ENCODE data around the gene FKBP4. TPM values are rescaled to one million over a fixed set of nuclear protein-coding genes. Genes with fewer than 3 reads are reported as not detected.

Gene FKBP4
- total RNA-seq, 1 donor from 2014 or later: 100 TPM

DNA sequence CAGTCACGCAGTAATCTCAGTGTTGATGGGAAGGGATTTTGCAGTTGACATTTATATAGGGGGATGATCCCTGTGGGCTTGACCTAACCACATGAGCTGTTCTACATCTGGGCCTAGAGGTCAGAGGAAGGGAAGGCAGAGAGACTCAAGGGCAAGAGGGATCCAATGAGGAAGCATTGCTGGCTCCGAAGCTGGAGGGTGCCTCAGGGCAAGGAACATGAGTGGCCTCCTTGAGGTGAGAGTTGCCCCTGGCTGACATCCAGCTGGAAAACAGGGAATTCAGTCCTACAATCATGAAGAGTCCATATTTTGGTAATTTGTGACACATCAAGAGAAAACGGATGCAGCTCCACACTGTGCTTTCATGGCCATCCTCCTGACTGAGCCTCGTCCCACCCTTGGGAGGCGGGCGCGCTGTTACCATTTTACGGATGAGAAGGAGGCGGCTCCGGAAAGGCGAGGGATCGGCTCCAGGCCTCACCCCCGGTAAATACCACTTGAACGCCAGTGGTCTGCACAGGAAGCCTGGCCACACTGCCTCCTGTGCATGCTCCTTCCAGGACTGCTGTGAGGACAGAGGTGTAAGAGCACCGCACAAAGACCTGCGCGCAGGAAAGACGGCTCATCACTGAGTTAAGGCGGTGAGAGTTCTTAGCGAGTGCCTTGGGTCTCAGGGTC lies 18.5 kb upstream of the FKBP4 start:
- intact Hi-C loops (cut with micrococcal nuclease): no loop called here

DNA sequence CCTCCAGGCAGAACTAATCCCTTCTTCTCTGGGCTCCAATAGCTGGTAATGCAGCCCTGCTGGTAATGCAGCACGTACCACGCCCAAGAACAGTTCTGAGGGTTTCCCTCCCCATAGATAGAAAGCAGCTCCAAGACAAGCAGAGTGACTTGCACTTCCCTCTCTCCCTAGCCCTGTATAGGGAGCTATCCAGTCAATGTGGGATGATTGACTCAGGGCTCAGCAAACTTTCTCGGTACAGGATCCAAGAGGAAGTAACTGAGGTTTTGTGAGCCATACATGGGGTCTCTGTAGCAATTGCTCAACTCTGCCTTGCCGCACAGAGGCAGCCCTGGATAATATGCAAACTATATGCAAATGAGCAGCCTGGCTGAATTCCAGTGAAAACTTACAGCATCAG lies 15.5 kb upstream of the FKBP4 start:
- intact Hi-C loops (cut with micrococcal nuclease): no loop called here

DNA sequence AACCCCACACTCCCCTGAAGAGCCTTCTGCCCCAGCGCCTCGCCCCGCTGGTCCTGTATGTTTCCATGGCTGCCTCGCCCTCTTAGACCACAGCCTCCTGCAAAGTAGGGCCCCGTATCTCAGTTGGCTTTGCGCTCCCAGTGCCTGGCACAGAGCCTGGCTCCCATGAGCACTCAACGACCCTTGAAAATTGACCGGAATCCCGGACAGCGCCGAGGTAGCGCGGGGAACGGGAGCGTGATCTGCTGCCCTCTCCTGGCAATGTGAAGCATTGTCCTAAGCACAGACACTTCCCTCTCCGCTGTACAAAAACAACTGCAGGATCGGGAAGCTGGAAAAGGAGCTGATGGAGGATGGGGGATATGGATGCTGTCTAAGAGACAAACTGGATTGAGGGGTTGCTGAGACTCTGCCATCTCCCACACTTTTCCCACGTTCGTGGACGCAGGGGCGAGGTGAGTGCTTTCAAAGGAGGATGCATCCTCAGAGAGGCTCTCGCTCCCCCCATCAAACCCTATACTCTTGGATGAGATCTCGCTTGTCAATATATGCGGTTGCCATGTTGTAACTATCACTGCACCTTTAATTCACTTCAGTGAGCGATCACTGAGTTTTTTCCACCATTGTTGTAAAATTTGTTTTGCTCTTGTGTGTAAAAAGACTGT lies 10.7 kb upstream of the FKBP4 start:
- intact Hi-C loops (cut with micrococcal nuclease): loop anchor here (1.0 kb wide), 1 partner anchor 101 kb away; no protein-coding TSS in a partner anchor

DNA sequence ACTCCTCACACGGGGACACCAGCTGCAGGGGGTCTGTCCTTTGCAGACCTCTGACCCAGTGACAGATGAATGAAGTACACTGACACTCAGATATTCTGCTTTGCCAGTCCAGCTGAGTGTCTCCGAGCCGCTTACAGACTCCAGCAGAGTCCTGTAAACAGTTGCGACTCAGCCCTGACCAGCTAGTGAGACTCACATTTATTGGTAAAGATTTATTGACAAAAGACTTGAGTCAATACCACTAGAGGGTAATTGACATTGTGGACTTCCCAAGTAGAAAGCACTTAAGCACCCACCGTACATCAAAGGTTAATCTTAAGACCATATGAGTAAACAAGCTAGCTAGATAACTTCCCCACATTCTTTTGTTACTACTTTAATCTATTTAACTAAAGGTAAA lies 9.8 kb upstream of the FKBP4 start:
- intact Hi-C loops (cut with micrococcal nuclease): no loop called here

DNA sequence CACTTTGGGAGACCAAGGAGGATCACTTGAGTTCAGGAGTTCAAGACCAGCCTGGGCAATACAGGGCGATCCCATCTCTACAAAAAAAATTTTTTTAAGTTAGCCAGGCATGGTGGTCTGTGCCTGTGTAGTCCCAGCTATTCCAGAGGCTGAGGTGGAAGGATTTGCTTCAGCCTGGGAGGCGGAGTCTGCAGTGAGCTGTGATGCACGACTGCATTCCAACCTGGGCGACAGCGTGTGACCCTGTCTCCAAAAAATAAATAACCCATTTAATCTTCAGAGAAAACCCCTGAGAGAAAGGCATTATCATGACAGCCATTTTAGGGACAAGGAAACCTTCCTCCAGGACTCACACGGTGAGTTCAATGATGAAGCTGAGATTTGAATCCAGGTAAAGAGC lies 3.7 kb upstream of the FKBP4 start:
- intact Hi-C loops (cut with micrococcal nuclease): no loop called here

DNA sequence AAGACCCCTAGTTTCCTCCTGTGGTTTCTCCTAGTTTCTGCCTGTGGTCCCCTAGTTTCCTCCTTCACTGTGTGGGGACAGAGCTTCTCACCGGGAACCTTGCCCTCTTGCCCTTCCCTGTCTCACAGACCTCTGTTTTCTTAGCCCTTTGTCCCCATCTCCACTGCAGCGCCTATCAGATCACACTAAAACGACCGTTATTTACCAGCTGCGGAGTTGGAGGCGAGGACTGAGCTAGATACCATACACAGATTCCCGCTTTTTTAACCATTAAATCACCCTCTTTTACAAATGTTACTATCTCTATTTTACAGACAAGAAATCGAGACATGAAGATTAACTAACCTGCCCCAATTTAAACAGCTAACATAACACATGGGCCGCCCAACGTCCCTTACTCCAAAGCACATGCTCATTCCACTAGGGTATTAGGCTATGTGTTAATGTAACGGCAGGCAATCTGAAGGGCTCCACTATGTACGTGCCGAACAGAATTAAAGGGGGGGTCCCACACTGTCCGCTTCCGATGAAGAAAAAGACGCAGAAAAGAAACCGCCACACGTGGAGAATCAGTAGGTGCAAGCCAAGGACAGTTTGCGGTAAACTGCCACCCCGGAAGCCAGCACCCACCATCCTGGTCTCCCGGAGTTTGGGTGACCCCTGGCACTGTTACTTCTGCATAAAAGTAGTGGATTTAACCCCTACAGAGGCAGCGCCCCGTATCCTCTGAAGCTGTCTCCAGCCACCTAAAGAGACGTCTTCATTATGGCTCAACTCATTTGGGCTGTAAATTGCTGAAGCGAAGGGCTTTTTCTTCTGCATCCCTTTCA lies 1.9 kb upstream of the FKBP4 start:
- intact Hi-C loops (cut with micrococcal nuclease): no loop called here

DNA sequence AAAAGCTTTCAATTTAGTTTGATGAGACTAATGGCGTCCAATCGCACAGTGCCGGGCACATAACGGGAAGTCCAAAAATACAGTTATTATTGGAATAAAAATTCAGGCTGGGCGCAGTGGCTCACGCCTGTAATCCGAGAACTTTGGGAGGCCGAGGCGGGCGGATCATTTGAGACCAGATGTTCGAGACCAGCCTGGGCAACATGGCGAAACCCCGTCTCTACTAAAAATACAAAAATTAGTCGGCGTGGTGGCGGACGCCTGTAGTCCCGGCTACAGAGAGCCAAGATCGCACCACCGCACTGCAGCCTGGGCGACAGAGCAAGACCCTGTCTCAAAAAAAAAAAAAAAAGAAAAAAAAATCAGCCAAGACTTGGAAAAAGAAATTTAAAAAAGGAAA lies 1.2 kb upstream of the FKBP4 start:
- intact Hi-C loops (cut with micrococcal nuclease): no loop called here

DNA sequence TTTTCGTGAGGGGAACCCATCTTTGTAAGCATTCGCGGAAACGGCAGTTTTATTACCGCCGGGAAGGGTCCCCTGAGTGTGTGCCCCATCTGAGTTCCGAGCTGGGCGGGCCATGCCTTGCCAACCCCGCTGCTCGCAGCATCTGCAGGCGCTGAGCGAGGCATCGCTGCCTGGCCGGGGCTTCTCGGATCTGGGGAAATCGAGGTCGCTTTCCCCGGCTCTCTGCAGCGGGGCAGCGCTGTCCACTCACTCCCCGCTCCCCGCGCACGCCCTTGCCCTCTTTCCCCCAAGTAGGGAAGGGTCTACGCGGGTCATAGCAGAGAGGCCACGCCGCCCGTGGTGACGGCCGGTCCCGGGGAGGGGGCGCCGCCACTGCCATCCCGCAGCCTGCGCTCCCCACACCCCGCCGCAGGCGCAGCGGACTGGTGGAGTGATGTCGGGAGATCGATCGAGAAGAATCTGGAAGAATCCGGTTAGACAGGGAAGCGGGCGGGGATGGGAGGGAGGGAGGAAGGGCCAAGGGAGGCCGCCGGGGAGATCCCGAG lies 507 bp upstream of the FKBP4 start:
- intact Hi-C loops (cut with micrococcal nuclease): loop anchor here (1.0 kb wide), 2 partner anchors 18 to 103 kb away; partner anchors contain the start of gene ITFG2

DNA sequence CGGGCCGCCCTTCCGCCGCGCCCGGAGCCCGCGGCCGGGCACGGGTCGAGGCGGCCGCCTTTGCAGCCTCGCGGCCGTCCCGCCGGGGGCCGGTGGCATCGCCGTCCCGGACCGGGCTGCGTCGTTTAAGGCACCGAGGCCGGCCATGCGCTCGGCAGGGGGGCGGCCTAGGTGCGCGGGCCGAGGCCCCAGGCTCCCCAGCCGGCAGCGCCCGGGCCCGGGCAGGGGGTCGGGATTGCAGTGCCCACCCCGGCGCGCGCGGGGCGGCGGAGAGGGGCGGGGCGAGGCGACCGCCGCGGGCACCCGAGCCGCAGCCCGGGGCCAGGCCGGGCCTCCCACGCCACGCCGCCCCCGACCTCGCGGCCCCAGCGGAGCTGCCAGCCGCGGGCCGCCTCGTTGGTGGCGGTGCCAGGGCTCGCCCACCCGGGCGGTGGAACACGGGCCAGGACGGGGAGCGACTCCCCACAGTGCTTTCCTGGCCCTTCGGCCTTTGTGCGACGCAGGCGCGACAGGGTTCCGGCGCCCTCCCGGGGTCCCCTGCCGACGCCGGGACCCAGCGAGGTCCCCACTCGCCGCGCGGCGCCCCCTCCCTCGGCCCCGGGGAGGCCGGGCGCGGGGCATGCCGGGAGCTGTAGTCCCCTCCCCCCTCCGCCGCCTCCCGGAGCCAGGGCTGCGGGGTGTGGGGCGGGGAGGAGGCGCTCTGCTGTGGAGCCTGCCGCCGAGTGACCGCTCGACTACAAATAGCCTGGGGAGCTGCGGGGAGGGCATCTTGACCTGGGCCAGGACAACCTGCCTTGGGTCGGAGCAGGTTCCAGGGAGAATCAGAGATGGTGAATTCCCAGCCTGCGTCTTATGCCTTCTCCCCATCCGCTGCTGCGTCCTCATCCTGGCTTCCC lies 769 bp downstream of the FKBP4 start:
- intact Hi-C loops (cut with micrococcal nuclease): no loop called here

DNA sequence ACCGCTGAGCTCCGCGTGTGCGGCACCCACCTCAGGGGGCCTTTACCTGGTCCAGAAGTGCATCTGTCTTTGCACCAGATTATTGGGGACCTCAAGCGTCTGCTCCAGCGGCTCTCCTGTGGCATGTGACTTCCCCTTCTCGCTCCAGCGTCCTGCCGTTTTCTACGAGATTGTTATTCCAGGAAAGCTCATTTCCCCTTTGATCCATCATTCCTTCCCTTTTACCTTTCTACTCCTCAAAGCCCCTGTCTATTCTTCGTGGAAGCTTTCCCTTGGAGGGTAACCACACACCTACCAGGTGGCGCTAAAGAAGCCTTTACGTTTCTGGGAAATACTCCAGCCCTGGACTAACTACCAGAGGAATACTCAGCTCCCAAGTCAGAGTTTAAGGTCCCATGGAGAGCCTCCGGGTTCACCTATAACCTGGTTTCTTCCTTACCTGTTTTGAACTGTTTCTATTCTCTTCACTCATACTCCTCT lies 1.5 kb downstream of the FKBP4 start:
- intact Hi-C loops (cut with micrococcal nuclease): no loop called here

DNA sequence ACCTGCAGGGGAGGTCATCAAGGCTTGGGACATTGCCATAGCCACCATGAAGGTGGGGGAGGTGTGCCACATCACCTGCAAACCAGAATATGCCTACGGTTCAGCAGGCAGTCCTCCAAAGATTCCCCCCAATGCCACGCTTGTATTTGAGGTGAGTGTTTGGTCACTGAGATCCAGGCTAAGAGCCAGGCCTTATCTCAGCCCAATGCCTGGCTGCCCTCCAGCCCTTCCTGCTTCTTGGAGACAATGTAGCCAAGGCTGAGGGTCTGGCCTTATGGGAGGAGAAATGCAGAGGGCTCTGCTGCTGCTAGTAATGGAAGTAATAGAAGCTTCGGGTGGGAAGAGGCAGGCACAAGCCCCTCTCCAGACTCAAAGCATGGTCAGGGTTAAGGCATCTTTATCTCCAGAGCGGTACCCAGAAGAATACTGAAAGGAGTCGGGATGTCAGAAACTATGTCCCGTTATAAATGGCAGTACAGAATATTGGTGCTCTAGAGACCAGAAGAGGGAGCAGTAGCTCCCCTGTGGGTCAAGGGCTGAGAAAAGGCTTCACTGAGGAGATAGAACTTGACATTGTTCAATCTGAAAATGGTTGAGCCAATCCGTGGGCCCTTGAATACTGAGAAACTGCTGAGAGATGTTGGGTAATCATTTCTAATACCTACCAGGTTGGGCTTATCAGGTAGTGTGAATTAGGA lies 3.1 kb downstream of the FKBP4 start:
- intact Hi-C loops (cut with micrococcal nuclease): no loop called here

DNA sequence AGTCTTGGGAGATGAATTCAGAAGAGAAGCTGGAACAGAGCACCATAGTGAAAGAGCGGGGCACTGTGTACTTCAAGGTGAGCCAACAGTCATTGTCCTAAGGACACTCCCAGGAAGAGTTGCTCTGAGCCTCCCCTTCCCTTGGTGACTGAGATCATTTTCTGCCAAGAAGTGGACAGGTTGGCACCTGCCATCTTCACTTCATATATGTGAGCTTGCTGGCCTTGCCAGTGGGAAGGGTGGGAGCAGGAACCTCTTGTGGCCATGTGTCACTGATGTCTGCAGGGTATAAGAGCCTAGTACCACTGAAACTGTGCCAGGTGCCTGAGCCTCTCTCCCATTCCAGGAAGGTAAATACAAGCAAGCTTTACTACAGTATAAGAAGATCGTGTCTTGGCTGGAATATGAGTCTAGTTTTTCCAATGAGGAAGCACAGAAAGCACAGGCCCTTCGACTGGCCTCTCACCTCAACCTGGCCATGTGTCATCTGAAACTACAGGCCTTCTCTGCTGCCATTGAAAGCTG lies 5.3 kb downstream of the FKBP4 start:
- intact Hi-C loops (cut with micrococcal nuclease): no loop called here

DNA sequence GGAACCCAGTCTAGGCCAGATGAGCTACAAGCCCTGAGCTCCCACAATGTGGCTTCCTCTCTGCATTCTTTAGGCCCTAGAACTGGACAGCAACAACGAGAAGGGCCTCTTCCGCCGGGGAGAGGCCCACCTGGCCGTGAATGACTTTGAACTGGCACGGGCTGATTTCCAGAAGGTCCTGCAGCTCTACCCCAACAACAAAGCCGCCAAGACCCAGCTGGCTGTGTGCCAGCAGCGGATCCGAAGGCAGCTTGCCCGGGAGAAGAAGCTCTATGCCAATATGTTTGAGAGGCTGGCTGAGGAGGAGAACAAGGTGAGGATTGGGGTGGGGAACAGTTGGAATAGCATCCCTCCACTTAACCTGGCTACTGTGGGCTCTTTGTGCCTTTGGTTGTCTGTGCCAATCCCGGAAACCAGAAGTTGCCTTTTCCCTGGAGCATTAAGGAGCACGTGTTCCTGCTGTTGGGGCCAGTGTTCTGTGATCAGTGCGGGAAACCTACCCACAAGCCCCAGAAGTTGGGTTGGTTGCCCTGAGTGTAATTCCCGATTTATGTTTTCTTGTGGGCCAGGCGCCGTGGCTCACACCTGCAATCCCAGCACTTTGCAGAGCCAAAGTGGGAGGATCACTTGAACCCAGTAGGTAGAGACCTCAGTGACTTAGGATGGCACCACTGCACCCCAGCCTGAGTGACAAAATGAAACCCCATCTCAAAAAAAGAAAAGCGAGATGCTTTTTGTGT lies 6.4 kb downstream of the FKBP4 start:
- intact Hi-C loops (cut with micrococcal nuclease): no loop called here

DNA sequence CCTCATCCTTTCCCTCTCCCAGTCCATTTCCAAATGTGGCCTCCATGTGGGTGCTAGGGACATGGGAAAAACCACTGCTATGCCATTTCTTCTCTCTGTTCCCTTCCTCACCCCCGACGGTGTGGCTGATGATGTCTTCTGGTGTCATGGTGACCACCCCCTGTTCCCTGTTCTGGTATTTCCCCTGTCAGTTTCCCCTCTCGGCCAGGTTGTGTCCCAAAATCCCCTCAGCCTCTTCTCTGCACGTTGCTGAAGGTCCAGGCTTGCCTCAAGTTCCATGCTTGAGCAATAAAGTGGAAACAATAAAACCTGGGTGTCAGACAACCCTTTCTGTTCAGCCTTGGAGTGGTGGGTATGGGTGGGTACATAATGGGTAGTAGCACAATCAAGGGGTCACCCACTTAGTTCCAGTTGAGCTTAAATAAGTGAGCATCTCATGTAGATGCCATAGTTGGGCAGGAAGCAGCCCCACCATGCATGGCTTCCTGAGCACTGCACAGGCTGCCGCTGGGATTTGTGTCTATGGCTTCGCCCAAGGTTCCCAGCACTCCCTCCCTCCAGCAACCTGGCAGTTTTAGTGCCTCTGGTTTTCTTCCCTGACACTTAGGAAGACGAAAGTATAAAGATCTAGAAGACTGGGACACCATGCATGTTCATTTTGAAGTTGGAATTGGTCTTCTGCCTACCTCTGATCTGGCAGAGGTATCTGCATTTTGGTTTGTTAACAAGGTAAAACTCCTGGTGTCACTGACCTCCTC lies 9.0 kb downstream of the FKBP4 start:
- intact Hi-C loops (cut with micrococcal nuclease): no loop called here

DNA sequence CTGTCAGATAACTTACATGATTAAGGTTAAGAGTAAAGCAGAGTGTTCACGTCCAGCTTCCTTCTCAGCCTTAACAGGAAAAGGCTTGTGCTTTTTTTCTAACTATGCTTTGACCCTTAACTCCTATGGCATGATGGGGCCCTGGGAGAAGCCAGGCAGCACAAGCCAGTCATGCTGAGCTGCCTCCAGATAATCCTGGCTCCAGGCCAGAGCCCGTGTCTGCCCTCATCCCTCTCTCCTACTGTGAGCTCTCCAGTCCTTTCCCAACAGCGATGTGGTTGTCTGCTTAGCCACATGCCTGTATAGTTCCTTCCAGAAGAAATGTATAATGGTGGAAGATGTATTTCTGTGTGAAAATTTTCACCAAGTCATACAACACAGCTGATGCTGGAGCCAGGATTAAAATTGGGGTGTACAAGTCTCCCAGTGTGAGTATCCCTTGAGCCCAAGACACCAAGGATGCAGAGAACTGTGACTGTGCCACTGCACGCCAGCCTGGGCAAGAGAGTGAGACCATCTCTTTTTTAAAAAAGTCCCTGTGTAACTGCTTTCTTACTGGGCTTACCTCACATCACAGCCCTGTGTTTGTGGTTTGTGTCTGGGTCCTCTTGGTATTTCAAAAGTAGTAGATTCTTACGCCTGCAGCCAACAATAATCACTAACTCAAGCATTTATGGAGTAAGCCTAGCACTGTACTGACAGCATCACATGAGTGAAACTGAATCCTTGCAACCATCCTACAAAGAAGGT lies 9.8 kb downstream of the FKBP4 start:
- intact Hi-C loops (cut with micrococcal nuclease): no loop called here

DNA sequence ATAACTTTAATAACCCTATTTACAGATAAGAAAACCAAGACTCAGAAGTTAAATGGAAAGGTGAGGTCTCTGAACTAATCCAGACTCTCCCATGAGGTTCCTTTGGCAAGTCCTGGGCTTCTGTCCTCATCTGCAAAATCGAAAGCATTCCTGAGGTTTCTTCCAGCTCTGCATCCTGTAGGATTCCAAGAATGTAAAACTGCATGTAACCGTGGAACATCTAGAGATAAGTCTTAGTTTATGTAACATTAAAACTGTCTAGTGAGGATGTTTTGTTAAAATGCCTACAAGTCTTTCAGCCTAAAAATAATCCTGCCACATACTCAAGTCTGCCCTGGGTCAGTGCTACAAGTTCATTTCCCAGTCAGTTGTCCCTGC lies 10.4 kb downstream of the FKBP4 start:
- intact Hi-C loops (cut with micrococcal nuclease): no loop called here

DNA sequence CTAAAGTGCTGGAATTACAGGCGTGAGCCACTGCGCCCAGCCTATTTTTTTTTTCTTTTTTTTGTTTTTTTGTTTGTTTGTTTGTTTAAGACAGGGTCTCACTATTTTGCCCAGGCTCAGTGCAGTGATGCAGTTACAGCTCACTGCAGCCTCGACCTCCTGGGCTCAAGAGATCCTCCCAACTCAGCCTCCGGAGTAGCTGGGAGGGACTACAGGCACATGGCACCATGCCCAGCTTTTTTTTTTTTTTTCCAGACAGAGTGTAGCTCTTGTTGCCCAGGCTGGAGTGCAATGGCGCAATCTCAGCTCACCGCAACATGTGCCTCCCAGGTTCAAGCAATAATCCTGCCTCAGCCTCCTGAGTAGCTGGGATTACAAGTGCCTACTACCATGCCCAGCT lies 11.9 kb downstream of the FKBP4 start:
- intact Hi-C loops (cut with micrococcal nuclease): no loop called here

DNA sequence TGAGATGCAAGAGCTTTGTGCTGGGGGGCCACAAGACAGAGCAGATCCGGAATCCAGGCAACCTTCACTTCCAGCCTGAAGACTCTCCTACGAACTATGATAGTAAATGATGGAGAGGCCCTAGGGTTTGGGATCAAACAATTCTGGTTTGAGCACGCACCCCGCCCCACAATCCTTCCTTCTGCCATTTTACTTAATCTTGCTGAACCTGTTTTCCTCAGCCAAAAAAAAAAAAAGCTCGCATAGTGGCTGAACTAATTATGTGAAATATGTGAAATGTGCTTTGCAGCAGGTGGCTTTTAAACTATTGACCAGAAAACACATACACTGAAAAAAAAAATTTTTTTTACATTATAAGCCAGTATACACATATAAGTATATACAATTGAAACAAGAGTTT lies 17.0 kb downstream of the FKBP4 start:
- intact Hi-C loops (cut with micrococcal nuclease): loop anchor here (1.0 to 5.0 kb wide), 4 partner anchors 18 to 120 kb away; partner anchors contain the start of genes FKBP4, FOXM1, RHNO1 and TULP3
